NCI-H2029 treated with DMSO at 0.1 percent for 48 hours (cell line): Measurements from ENCODE around the gene TBL1X.
"Not testable (repeated sequence)": the region's sequence is repeated elsewhere in the genome, so short reads cannot be mapped to it uniquely, and the experiment has no call there.

ENCODE experiments used
- DNase-seq: peaks from one replicate; lab custom pipeline; 2025; lab: John Stamatoyannopoulos, UW

The TBL1X gene

DNA sequence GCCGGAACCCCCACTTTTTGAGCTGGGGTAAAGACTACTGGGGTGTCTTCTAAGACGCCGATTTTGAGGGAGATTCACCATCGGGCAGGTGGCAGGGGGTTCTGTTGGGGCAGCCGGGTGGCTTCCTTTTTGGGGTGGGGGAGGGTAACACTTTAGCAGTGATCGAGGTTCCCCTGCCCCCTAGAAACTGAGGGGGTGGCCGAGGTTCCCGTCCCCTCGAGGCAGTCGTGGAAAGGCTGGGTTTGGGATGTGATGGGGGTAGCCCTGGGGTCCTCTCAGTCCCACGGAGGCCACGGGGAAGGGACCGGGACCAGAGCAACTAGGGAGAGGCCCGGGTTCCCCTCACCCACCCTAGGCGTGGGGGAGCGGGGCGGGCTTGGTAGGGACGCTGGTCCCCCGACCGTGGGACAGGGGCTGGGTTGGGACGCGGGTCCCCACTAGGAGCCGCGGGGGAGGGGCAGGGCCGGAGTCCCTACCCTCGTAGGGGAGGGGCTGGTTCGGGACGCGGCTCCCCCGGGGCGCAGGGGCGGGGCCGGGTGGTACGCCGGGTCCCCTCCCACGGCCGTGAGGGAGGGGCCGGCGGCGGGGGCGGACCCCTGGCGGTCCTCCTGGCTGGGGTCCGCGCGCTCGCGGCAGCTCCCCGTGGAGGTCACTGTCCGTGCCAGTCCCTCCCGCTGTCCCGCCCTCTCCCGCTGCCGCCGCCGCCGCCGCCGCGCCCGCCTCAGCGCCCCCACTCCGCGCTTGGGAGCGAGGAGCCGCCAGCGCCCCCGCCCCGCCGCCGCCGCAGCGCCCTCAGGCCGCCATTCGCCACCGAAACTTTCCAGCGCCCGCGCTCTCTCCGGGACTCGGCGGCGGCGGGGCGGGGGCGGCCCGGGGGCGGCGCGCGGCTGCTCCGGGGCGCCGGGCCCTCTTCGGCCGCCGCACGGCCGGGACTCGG is at the start of gene TBL1X:
Gene TBL1X, plus strand, starts transcription at position 624 of the 937 bp plus-strand sequence. CDS start 188,529 bp downstream, outside the sequence.
- DNase-seq, result no peak

DNA sequence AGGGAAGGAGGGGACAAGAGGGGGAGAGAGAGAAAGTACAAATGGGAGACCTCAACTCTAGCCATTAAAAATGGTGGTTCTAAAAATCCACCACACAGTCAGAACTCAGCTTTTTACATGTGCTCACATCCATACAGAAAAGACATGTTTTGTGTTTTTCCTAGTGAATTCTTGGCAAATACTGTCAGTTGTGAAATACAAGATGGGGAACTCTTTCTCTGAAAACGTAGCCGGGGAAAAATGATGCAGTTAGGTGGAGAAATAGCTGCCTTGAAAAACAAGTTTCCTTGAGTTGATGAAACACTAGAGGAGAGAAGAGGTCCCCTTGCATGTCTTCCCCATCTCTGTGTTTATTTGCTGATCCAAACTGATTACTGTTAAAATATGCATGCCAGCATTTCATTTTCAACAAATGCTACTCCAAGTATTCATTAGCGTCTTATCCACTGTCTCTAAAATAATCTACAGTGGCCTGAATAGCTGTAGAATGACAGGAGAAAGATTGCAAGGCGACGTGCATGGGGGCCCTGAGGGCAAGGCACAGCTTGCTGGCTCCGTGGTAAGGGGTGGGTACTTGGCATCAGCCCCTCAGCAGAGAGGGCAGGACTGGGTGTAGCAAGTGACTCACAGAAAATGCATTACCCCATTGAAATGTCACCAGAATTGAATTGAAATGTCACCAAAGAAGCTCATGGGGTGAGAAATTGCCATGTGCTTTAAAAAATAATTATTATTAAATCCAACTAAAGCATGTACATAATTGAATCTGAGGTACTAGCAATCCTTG is 48.1 kb upstream of the TBL1X start:
- DNase-seq, result no peak

- DNase-seq, result no peak
Observed at GRCh38 chrX:9418262-9418661, 46.6 kb upstream of the TBL1X start.

GRCh38 chrX:9420275-9421265 is 44.3 kb upstream of the TBL1X start:
- no peak for DNase-seq

DNA sequence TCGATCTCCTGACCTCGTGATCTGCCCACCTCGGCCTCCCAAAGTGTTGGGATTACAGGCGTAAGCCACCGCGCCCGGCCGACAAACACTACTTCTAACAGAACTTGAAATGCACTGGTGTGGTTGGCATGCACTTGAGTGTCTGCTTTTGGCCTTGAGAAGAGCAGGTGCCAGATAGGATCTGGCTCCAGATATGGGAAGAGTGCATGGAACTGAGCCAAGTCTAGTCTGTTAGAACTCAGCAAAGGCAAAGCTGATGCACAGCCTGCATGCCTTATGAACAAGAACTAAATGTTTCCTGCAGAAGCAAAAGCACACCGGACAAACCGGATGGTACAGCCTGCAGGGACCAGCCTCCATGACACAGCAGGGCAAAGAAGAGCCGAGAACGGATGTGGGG is 35.1 kb upstream of the TBL1X start:
- peak; percentile 52 for DNase-seq

GRCh38 chrX:9430346-9430921 is 34.4 kb upstream of the TBL1X start:
- no peak for DNase-seq

- DNase-seq, result no peak
Observed at GRCh38 chrX:9431281-9431680, 33.6 kb upstream of the TBL1X start.

- no peak for DNase-seq
Observed at GRCh38 chrX:9433596-9433995, 31.3 kb upstream of the TBL1X start.

DNA sequence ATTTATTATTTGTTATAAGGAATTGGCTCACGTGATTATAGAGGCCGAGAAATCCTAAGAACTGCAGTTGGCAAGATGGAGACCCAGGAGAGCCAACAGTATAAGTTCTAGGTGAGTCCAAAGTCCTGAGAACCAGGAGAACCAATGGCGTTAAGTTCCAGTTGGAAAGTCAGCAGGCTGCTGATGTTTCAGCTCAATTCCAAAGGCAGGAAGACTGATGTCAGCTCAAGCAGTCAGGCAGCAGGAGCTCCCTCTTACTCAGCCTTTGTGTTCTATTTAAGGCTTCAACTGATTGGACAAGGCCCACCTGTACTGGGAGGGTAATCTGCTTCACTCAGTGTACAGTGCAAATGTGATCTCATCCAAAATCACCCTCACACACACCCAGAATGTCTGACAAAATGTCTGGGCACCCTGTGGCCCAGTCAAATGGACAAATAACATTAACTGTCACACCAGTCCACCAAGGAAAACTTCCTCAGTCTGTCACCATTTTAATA is 30.8 kb upstream of the TBL1X start:
- DNase-seq, result no peak

GRCh38 chrX:9435086-9435485 is 29.8 kb upstream of the TBL1X start:
- DNase-seq, result not testable (repeated sequence)

DNA sequence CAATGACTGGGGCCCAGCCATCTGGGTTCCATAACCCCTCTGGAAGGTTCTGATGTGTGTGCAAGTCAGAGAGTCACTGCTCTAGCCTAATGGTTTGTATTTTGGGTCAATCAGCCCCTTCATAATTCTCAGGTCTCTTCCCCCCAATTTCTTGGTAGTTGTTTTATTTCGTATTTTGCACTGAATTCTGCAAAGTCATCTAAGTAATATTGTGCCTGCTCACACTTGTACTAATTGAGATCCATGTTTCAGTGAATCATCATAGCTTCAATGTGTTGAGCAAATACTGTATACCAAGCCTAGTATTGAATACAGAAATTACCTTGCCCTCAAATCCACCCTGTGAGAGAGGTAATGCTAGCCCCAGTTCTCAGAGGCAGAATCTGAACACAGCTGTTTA is 28.0 kb upstream of the TBL1X start:
- no peak for DNase-seq

DNA sequence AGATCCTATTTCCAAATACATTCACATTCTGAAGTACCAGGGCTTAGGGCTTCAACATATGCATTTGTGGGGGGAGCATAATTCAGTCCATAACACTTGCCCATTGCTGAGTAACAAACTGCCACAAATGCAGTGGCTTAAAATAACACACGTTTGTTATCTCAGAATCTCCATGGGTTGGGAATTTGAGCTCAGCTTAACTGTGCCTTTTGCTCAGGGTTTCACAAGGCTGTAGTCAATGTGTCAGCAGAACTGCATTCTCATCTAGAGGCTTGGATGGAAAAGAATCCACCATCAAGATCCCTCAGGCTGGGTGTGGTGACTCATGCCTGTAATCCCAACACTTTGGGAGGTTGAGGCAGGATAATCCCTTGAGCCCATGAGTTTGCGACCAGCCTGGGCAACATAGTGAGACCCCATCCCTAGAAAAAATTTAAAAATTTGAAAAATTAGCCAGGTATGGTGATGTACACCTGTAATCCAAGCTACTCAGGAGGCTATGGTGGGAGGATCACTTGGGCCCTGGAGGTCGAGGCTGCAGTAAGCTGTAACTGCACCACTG is 25.8 kb upstream of the TBL1X start:
- no peak for DNase-seq

- DNase-seq, result no peak
Observed at GRCh38 chrX:9440116-9440844, 24.6 kb upstream of the TBL1X start.

- DNase-seq, result no peak
Observed at GRCh38 chrX:9442056-9442455, 22.8 kb upstream of the TBL1X start.

- no peak for DNase-seq
Observed at GRCh38 chrX:9443327-9443726, 21.5 kb upstream of the TBL1X start.

- no peak for DNase-seq
Observed at GRCh38 chrX:9447906-9448305, 17.0 kb upstream of the TBL1X start.

GRCh38 chrX:9456250-9457074 is 8.4 kb upstream of the TBL1X start:
- DNase-seq, result no peak

DNA sequence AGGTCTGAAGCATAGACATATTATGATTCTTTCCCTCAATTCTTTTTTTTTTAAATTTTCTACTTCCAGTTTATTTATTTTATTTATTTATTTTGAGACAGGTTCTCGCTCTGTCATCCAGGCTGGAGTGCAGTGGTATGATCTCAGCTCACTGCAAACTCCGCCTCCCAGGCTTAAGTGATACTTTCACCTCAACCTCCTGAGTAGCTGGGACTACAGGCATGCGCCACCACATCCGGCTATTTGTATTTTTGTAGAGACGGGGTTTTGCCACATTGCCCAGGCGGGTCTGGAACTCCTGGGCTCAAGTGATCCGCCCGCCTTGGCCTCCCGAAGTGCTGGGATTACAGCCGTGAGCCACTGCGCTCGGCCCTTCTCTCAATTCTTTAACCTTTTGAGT is 6.8 kb upstream of the TBL1X start:
- not testable (repeated sequence) for DNase-seq

GRCh38 chrX:9458516-9459078 is 6.3 kb upstream of the TBL1X start:
- DNase-seq, result no peak
